WTC11 (cell line): ENCODE data around the gene HS6ST1. TPM values are rescaled to one million over a fixed set of nuclear protein-coding genes. Genes with fewer than 3 reads are reported as not detected.

Source experiments
- ATAC-seq: fragments of 200-7000 bp; cut with Tn5 transposase; 2 replicates; pipeline ENCODE4 v1.10.0; 2021; ENCODE audit warnings: mild to moderate bottlenecking, moderate library complexity
- CTCF ChIA-PET: fragments of 300-600 bp; sonication (Branson Sonifier 250); formaldehyde crosslinking; loops from one replicate; lab custom pipeline; 2021; ENCODE audit warnings: antibody characterized with exemption; lab: Charles Lee
- POLR2A ChIA-PET: fragments of 350-600 bp; sonication (Branson Sonifier 250); formaldehyde crosslinking; loops from one replicate; lab custom pipeline; 2021; ENCODE audit warnings: antibody characterized with exemption; lab: Charles Lee
- DNase-seq: peaks from one replicate; pipeline ENCODE4 v3.0.0; 2021; ENCODE audit warnings: low spot score
- H3K27ac Mint-ChIP-seq: 2 replicates; pipeline ENCODE4 v1.8.0; 2021; ENCODE audit warnings: mixed read lengths
- H3K27me3 Mint-ChIP-seq: 2 replicates; pipeline ENCODE4 v1.8.0; 2021; ENCODE audit warnings: low read depth, mild to moderate bottlenecking, moderate library complexity, mixed read lengths
- H3K36me3 Mint-ChIP-seq: 2 replicates; pipeline ENCODE4 v1.8.0; 2021; ENCODE audit warnings: mixed read lengths
- H3K4me1 Mint-ChIP-seq: 2 replicates; pipeline ENCODE4 v1.8.0; 2022; ENCODE audit warnings: mixed read lengths
- H3K4me3 Mint-ChIP-seq: 2 replicates; pipeline ENCODE4 v1.8.0; 2021; ENCODE audit warnings: mild to moderate bottlenecking, moderate library complexity, mixed read lengths
- H3K9me3 Mint-ChIP-seq: 2 replicates; pipeline ENCODE4 v1.8.0; 2021; ENCODE audit warnings: mixed read lengths
- AFF4 ChIP-seq: sonication (generic); formaldehyde crosslinking; IDR thresholded peaks from 2 replicates; pipeline ENCODE4 v1.8.1; 2023; ENCODE audit warnings: mild to moderate bottlenecking, missing genetic modification reagents, borderline replicate concordance
- ATF3 ChIP-seq: sonication (generic); formaldehyde crosslinking; conservative IDR thresholded peaks from 2 replicates; pipeline ENCODE4 v1.8.1; 2022; ENCODE audit warnings: mild to moderate bottlenecking, missing genetic modification reagents
- E2F5 ChIP-seq: sonication (generic); formaldehyde crosslinking; IDR thresholded peaks from 2 replicates; pipeline ENCODE4 v1.8.1; 2022; ENCODE audit warnings: mild to moderate bottlenecking, moderate library complexity, missing genetic modification reagents
- GRHL2 ChIP-seq: fragments of 250-450 bp; sonication (Bioruptor Pico); IDR thresholded peaks from 2 replicates; pipeline ENCODE4 v1.8.0; 2022; ENCODE audit warnings: mild to moderate bottlenecking, moderate library complexity; ENCODE audit not compliant: insufficient replicate concordance, severe bottlenecking
- GTF2I ChIP-seq: fragments of 250-450 bp; sonication (Bioruptor Pico); conservative IDR thresholded peaks from 2 replicates; pipeline ENCODE4 v1.4.0; 2021; ENCODE audit warnings: mild to moderate bottlenecking
- HMGA2 ChIP-seq: fragments of 250-450 bp; sonication (Bioruptor Pico); IDR thresholded peaks from 2 replicates; pipeline ENCODE4 v1.4.0; 2021; ENCODE audit warnings: mild to moderate bottlenecking, moderate library complexity
- JUN ChIP-seq: sonication (generic); formaldehyde crosslinking; IDR thresholded peaks from 2 replicates; pipeline ENCODE4 v1.8.0; 2023; ENCODE audit warnings: mild to moderate bottlenecking, missing genetic modification reagents
- MXD4 ChIP-seq: fragments of 250-450 bp; sonication (Bioruptor Pico); IDR thresholded peaks from 2 replicates; pipeline ENCODE4 v1.8.0; 2021; ENCODE audit warnings: mild to moderate bottlenecking, moderate library complexity, borderline replicate concordance
- MYBL2 ChIP-seq: sonication (generic); formaldehyde crosslinking; IDR thresholded peaks from 2 replicates; pipeline ENCODE4 v1.8.1; 2023; ENCODE audit warnings: mild to moderate bottlenecking, moderate library complexity, missing genetic modification reagents
- NFE2L1 ChIP-seq: sonication (generic); formaldehyde crosslinking; IDR thresholded peaks from 2 replicates; pipeline ENCODE4 v1.8.1; 2023; ENCODE audit warnings: missing genetic modification reagents
- NFYB ChIP-seq: sonication (generic); formaldehyde crosslinking; conservative IDR thresholded peaks from 2 replicates; pipeline ENCODE4 v1.8.0; 2022; ENCODE audit warnings: low read depth, missing genetic modification reagents
- USF2 ChIP-seq: sonication (generic); formaldehyde crosslinking; IDR thresholded peaks from 2 replicates; pipeline ENCODE4 v1.8.1; 2023; ENCODE audit warnings: mild to moderate bottlenecking, missing genetic modification reagents, moderate library complexity
- ZNF219 ChIP-seq: sonication (generic); formaldehyde crosslinking; IDR thresholded peaks from 2 replicates; pipeline ENCODE4 v1.8.0; 2023; ENCODE audit warnings: missing genetic modification reagents, mild to moderate bottlenecking, borderline replicate concordance
- ZNF317 ChIP-seq: sonication (generic); formaldehyde crosslinking; IDR thresholded peaks from 2 replicates; pipeline ENCODE4 v1.8.1; 2023; ENCODE audit warnings: low read depth, mild to moderate bottlenecking, moderate library complexity, missing genetic modification reagents, borderline replicate concordance
- ZNF423 ChIP-seq: fragments of 250-450 bp; sonication (Bioruptor Pico); IDR thresholded peaks from 2 replicates; pipeline ENCODE4 v2.1.2; 2022; ENCODE audit warnings: mild to moderate bottlenecking, moderate library complexity
- total RNA-seq: library from RNA; stranded (reverse); gene quantifications from 3 replicates; pipeline ENCODE4 v1.2.3, GENCODE V29; 2021
- TF ChIP-seq, protein P1 (sequence below): sonication (generic); formaldehyde crosslinking; IDR thresholded peaks from 2 replicates; pipeline ENCODE4 v1.8.1; 2023; ENCODE audit warnings: mild to moderate bottlenecking, missing genetic modification reagents
- TF ChIP-seq, protein P2 (sequence below): sonication (generic); formaldehyde crosslinking; IDR thresholded peaks from 2 replicates; pipeline ENCODE4 v1.8.1; 2022; ENCODE audit warnings: low read depth, mild to moderate bottlenecking, moderate library complexity, missing genetic modification reagents, borderline replicate concordance
- TF ChIP-seq, protein P3 (sequence below): sonication (generic); formaldehyde crosslinking; conservative IDR thresholded peaks from 2 replicates; pipeline ENCODE4 v1.8.1; 2023; ENCODE audit warnings: mild to moderate bottlenecking, low read depth, missing genetic modification reagents, moderate library complexity

The HS6ST1 gene
- total RNA-seq, 1 experiment from 2014 or later = 55.5 TPM

- no peak for TF ChIP-seq ATF3 (CRISPR knock-in tag)
- TF ChIP-seq, protein P1, sequence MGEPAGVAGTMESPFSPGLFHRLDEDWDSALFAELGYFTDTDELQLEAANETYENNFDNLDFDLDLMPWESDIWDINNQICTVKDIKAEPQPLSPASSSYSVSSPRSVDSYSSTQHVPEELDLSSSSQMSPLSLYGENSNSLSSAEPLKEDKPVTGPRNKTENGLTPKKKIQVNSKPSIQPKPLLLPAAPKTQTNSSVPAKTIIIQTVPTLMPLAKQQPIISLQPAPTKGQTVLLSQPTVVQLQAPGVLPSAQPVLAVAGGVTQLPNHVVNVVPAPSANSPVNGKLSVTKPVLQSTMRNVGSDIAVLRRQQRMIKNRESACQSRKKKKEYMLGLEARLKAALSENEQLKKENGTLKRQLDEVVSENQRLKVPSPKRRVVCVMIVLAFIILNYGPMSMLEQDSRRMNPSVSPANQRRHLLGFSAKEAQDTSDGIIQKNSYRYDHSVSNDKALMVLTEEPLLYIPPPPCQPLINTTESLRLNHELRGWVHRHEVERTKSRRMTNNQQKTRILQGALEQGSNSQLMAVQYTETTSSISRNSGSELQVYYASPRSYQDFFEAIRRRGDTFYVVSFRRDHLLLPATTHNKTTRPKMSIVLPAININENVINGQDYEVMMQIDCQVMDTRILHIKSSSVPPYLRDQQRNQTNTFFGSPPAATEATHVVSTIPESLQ (CRISPR knock-in tag) = no peak
- no peak for TF ChIP-seq NFE2L1
- TF ChIP-seq, protein P2, sequence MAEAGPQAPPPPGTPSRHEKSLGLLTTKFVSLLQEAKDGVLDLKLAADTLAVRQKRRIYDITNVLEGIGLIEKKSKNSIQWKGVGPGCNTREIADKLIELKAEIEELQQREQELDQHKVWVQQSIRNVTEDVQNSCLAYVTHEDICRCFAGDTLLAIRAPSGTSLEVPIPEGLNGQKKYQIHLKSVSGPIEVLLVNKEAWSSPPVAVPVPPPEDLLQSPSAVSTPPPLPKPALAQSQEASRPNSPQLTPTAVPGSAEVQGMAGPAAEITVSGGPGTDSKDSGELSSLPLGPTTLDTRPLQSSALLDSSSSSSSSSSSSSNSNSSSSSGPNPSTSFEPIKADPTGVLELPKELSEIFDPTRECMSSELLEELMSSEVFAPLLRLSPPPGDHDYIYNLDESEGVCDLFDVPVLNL = no peak
- TF ChIP-seq ZNF423 = no peak
These were observed 90.8 kb downstream of the HS6ST1 start (continued) for GRCh38 chr2:128227862-128228261.

GRCh38 chr2:128219891-128220290 lies 98.8 kb downstream of the HS6ST1 start:
- H3K27me3 Mint-ChIP-seq = no peaks in the 10 kb centered on the region
- H3K27ac Mint-ChIP-seq = no peak overlapping the region
- peaks cover 5% of the 10 kb centered on the region; the same call in 1 of the 2 replicates for H3K4me1 Mint-ChIP-seq
- DNase-seq (no peak), ATAC-seq (no peak)
- H3K9me3 Mint-ChIP-seq = peaks cover 8% of the 10 kb centered on the region
- no peak for TF ChIP-seq JUN (CRISPR knock-in tag)
- TF ChIP-seq MYBL2 (CRISPR knock-in tag) = no peak
- TF ChIP-seq NFYB (CRISPR knock-in tag) = no peak
- no peak for TF ChIP-seq GTF2I (CRISPR knock-in tag)
- TF ChIP-seq E2F5 = no peak
- no peak for TF ChIP-seq ZNF219 (CRISPR knock-in tag)
- TF ChIP-seq ZNF317 (CRISPR knock-in tag) = no peak
- no peak for TF ChIP-seq GRHL2 (CRISPR knock-in tag)
- TF ChIP-seq HMGA2 (CRISPR knock-in tag) = no peak
- TF ChIP-seq NFE2L1 = no peak
- no peaks in the 10 kb centered on the region for H3K36me3 Mint-ChIP-seq
- no peak overlapping the region for H3K4me3 Mint-ChIP-seq
- POLR2A ChIA-PET = no interaction called here
- CTCF ChIA-PET = no interaction called here

GRCh38 chr2:128217671-128218070 lies 101.0 kb downstream of the HS6ST1 start:
- H3K9me3 Mint-ChIP-seq = peaks cover 8% of the 10 kb centered on the region
- DNase-seq (no peak), ATAC-seq (no peak)
- ChIA-PET CTCF (no interaction called here), POLR2A (no interaction called here)
- no peaks in the 10 kb centered on the region for H3K36me3 Mint-ChIP-seq
- H3K27me3 Mint-ChIP-seq = no peaks in the 10 kb centered on the region; the same call in 1 of the 2 replicates
- H3K4me1 Mint-ChIP-seq = peaks cover 5% of the 10 kb centered on the region; the same call in 1 of the 2 replicates
- H3K27ac Mint-ChIP-seq = no peak overlapping the region
- H3K4me3 Mint-ChIP-seq = no peak overlapping the region
- TF ChIP-seq ZNF423 = no peak
- TF ChIP-seq, protein P3, sequence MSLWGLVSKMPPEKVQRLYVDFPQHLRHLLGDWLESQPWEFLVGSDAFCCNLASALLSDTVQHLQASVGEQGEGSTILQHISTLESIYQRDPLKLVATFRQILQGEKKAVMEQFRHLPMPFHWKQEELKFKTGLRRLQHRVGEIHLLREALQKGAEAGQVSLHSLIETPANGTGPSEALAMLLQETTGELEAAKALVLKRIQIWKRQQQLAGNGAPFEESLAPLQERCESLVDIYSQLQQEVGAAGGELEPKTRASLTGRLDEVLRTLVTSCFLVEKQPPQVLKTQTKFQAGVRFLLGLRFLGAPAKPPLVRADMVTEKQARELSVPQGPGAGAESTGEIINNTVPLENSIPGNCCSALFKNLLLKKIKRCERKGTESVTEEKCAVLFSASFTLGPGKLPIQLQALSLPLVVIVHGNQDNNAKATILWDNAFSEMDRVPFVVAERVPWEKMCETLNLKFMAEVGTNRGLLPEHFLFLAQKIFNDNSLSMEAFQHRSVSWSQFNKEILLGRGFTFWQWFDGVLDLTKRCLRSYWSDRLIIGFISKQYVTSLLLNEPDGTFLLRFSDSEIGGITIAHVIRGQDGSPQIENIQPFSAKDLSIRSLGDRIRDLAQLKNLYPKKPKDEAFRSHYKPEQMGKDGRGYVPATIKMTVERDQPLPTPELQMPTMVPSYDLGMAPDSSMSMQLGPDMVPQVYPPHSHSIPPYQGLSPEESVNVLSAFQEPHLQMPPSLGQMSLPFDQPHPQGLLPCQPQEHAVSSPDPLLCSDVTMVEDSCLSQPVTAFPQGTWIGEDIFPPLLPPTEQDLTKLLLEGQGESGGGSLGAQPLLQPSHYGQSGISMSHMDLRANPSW (CRISPR knock-in tag) = no peak
- no peak for TF ChIP-seq ZNF219 (CRISPR knock-in tag)
- TF ChIP-seq USF2 (CRISPR knock-in tag) = no peak
- TF ChIP-seq MXD4 (CRISPR knock-in tag) = no peak
- TF ChIP-seq, protein P2 = no peak
- TF ChIP-seq GTF2I (CRISPR knock-in tag) = no peak
- TF ChIP-seq AFF4 (CRISPR knock-in tag) = no peak
